ENCODE data around the gene TRAPPC8.

DNA sequence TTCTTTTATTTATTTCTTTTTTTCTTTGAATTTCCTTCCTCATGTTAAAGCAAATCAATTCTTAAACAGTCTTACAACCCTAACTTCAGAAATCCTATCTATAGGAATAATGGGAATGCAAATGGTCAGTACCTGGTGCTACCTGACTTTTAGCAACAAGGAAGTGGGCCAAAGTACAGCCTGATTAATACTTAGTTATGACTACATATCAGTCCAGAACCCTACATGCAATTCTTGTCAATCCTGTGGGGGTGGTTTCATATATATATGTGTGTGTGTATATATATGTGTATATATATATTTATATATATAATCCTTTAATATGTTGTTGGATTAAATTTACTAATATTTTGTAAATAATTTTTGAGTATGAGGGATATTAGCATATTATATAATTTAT lies 14.8 kb upstream of the TRAPPC8 start:
- TF ChIP-seq POLR2A (IDR thresholded peaks at IDR 0.05): no peak
- TF ChIP-seq, protein P1, sequence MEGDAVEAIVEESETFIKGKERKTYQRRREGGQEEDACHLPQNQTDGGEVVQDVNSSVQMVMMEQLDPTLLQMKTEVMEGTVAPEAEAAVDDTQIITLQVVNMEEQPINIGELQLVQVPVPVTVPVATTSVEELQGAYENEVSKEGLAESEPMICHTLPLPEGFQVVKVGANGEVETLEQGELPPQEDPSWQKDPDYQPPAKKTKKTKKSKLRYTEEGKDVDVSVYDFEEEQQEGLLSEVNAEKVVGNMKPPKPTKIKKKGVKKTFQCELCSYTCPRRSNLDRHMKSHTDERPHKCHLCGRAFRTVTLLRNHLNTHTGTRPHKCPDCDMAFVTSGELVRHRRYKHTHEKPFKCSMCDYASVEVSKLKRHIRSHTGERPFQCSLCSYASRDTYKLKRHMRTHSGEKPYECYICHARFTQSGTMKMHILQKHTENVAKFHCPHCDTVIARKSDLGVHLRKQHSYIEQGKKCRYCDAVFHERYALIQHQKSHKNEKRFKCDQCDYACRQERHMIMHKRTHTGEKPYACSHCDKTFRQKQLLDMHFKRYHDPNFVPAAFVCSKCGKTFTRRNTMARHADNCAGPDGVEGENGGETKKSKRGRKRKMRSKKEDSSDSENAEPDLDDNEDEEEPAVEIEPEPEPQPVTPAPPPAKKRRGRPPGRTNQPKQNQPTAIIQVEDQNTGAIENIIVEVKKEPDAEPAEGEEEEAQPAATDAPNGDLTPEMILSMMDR (IDR thresholded peaks at IDR 0.05): no peak
